HepG2 (cell line): ENCODE measurements around the gene CTDP1. TPM values are rescaled to one million over a fixed set of nuclear protein-coding genes. Genes with fewer than 3 reads are reported as not detected.

Experiments
- ATAC-seq: fragments of 200-7000 bp; cut with Tn5 transposase; 3 replicates; pipeline ENCODE4 v1.9.1; 2020; ENCODE audit warnings: mild to moderate bottlenecking, moderate library complexity
- BruUV-seq: library from RNA; stranded (reverse); fragments of 400-500 nt; replicated peaks from 2 replicates; lab custom pipeline; 2021; lab: Mats Ljungman, UMichigan
- CTCF ChIA-PET: fragments of 300-600 bp; formaldehyde crosslinking; extraction: SDS; loops from one replicate; lab custom pipeline; 2021; ENCODE audit warnings: low total read pairs, inconsistent platforms, low intra/inter-chr PET ratio; lab: Yijun Ruan, JAX
- POLR2A ChIA-PET: fragments of 350-600 bp; sonication (Branson Sonifier 250); formaldehyde crosslinking; loops from one replicate; lab custom pipeline; 2020; ENCODE audit warnings: antibody characterized with exemption, inconsistent platforms; lab: Yijun Ruan, JAX
- DNase-seq: peaks from one replicate; pipeline ENCODE4 v3.0.0-alpha.2; 2015; ENCODE audit warnings: low spot score
- FAIRE-seq: peaks from 3 replicates; lab custom pipeline; 2011; peaks lifted over from hg19 to GRCh38; lab: Jason Lieb, UNC
- H2AFZ ChIP-seq: one replicate; pipeline ENCODE4 v1.6.1; 2011; ENCODE audit warnings: low read length, inconsistent platforms
- H3K27ac ChIP-seq: fragments of 300-600 bp; 3 replicates; pipeline ENCODE4 v1.8.0; 2011; ENCODE audit warnings: mixed run types, mild to moderate bottlenecking, mixed read lengths, low read length, inconsistent platforms; ENCODE audit not compliant: insufficient read depth; ENCODE audit errors: extremely low read length
- H3K27me3 ChIP-seq, 2 experiments: fragments of 200-600 bp in 1 of 2; 2 replicates in 1 of 2; 3 replicates in 1 of 2; pipeline versions ENCODE4 v1.6.0 to v1.8.0; 2011; ENCODE audit warnings: low read length in 2 of 2, mild to moderate bottlenecking in 2 of 2, moderate library complexity in 2 of 2, inconsistent platforms in 1 of 2; ENCODE audit not compliant: insufficient read depth in 2 of 2, control insufficient read depth in 1 of 2
- H3K36me3 ChIP-seq, 2 experiments: fragments of 200-600 bp in 1 of 2; replicated peaks in 1 of 2; 2 replicates in 1 of 2; 3 replicates in 1 of 2; pipeline versions ENCODE4 v1.5.1 to v1.8.0; 2011; ENCODE audit warnings: low read length in 2 of 2, inconsistent platforms in 1 of 2; ENCODE audit not compliant: insufficient read depth in 2 of 2, control insufficient read depth in 1 of 2
- H3K4me1 ChIP-seq: 2 replicates; pipeline ENCODE4 v1.5.1; 2012; ENCODE audit warnings: low read length, inconsistent platforms; ENCODE audit not compliant: insufficient read depth
- H3K4me2 ChIP-seq: 2 replicates; pipeline ENCODE4 v1.6.0; 2011; ENCODE audit warnings: low read depth, low read length, inconsistent platforms
- H3K4me3 ChIP-seq, 3 experiments: fragments of 200-600 bp in 1 of 3; sonication (generic), shearing (Covaris generic) in 1 of 3; replicated peaks in 1 of 3; 2 replicates each; pipeline ENCODE4 v1.5.1; 2011 to 2016; ENCODE audit warnings: low read length in 3 of 3, inconsistent platforms in 2 of 3, low read depth in 2 of 3, mild to moderate bottlenecking in 2 of 3, control low read depth in 1 of 3, mixed read lengths in 1 of 3; ENCODE audit not compliant: insufficient read depth in 1 of 3
- H3K79me2 ChIP-seq: one replicate; pipeline ENCODE4 v1.6.1; 2011; ENCODE audit warnings: low read length, inconsistent platforms; ENCODE audit not compliant: insufficient read depth
- H3K9ac ChIP-seq: 2 replicates; pipeline ENCODE4 v1.6.0; 2011; ENCODE audit warnings: mild to moderate bottlenecking, low read depth, low read length, inconsistent platforms; ENCODE audit not compliant: insufficient read depth
- H3K9me3 ChIP-seq: 2 replicates; pipeline ENCODE4 v1.5.1; 2012; ENCODE audit warnings: mild to moderate bottlenecking, low read length
- H4K20me1 ChIP-seq: 2 replicates; pipeline ENCODE4 v1.6.0; 2011; ENCODE audit warnings: inconsistent platforms, mild to moderate bottlenecking, low read length, moderate library complexity; ENCODE audit not compliant: insufficient read depth
- AKAP8 ChIP-seq: sonication (generic); formaldehyde crosslinking; IDR thresholded peaks from 2 replicates; pipeline ENCODE4 v1.5.1; 2020; ENCODE audit warnings: mild to moderate bottlenecking, missing genetic modification reagents
- BORCS8-MEF2B ChIP-seq: sonication (generic); formaldehyde crosslinking; IDR thresholded peaks from 2 replicates; pipeline ENCODE4 v1.8.0; 2022; ENCODE audit warnings: mild to moderate bottlenecking, missing genetic modification reagents
- ELF1 ChIP-seq: sonication (generic); formaldehyde crosslinking; IDR thresholded peaks from 2 replicates; pipeline ENCODE4 v1.4.0; 2020; ENCODE audit warnings: missing genetic modification reagents
- HNRNPH1 ChIP-seq: fragments of 200-400 bp; formaldehyde crosslinking; optimal IDR thresholded peaks from 2 replicates; pipeline ENCODE3; 2017; ENCODE audit warnings: mild to moderate bottlenecking, low read depth, low read length
- IKZF1 ChIP-seq: fragments of 450-650 bp; IDR thresholded peaks from 2 replicates; pipeline ENCODE4 v1.7.1; 2016
- PATZ1 ChIP-seq: sonication (generic); formaldehyde crosslinking; IDR thresholded peaks from 2 replicates; pipeline ENCODE4 v1.4.0; 2020; ENCODE audit warnings: missing genetic modification reagents
- SATB2 ChIP-seq: sonication (generic); formaldehyde crosslinking; IDR thresholded peaks from 2 replicates; pipeline ENCODE4 v1.5.0; 2020; ENCODE audit warnings: missing genetic modification reagents
- TMF1 ChIP-seq: sonication (generic); formaldehyde crosslinking; IDR thresholded peaks from 2 replicates; pipeline ENCODE4 v1.8.1; 2022; ENCODE audit warnings: low read depth, missing genetic modification reagents
- ZIK1 ChIP-seq: sonication (generic); formaldehyde crosslinking; IDR thresholded peaks from 2 replicates; pipeline ENCODE4 v1.5.0; 2020; ENCODE audit warnings: mild to moderate bottlenecking, low read depth, missing genetic modification reagents, borderline replicate concordance
- ZNF382 ChIP-seq: sonication (generic); formaldehyde crosslinking; IDR thresholded peaks from 2 replicates; pipeline ENCODE4 v1.5.0; 2020; ENCODE audit warnings: missing genetic modification reagents, mild to moderate bottlenecking, borderline replicate concordance
- ZNF549 ChIP-seq: sonication (generic); formaldehyde crosslinking; IDR thresholded peaks from 2 replicates; pipeline ENCODE4 v1.5.0; 2020; ENCODE audit warnings: missing genetic modification reagents
- ZNF749 ChIP-seq: sonication (generic); formaldehyde crosslinking; IDR thresholded peaks from 2 replicates; pipeline ENCODE4 v1.8.0; 2022; ENCODE audit warnings: mild to moderate bottlenecking, missing genetic modification reagents, moderate library complexity, borderline replicate concordance
- WGBS: methylation state at CpG from one replicate; pipeline ENCODE4 v1.1.6; 2017; ENCODE audit warnings: low lambda C conversion rate; 5-methylcytosine and 5-hydroxymethylcytosine counted together
- in situ Hi-C: cut with HindIII; loops from 2 replicates; pipeline ENCODE4 v1.10.0; 2017; ENCODE audit warnings: low pct_unique_long_range_greater_than_20kb; ENCODE audit not compliant: extremely low pct_ligation_motif_present
- intact Hi-C: fragments of 100-400 bp; cut with micrococcal nuclease; formaldehyde crosslinking; loops from one replicate; pipeline ENCODE4 v1.10.0; 2022; ENCODE audit not compliant: unreplicated experiment
- polyA plus RNA-seq, 8 experiments: library from polyadenylated mRNA; depleted of rRNA in 3 of 8; stranded (reverse) in 7 of 8; unstranded in 1 of 8; fragments of >200 nt; fragmentation: Illumina TruSeq in 4 of 8; extraction: Trizol in 4 of 8; gene quantifications; 2 replicates each; pipeline versions ENCODE4 v1.2.1 to v1.2.3, GENCODE V29; 2011 to 2016; ENCODE audit warnings: low read depth in 4 of 8, missing spikeins in 1 of 8, mixed read lengths in 1 of 8; ENCODE audit not compliant: insufficient read depth in 1 of 8
- total RNA-seq, 5 experiments: library from RNA; depleted of rRNA; stranded (reverse); fragments of >200 nt; fragmentation: Illumina TruSeq; extraction: Trizol; gene quantifications; 2 replicates each; pipeline ENCODE4 v1.2.3, GENCODE V29; 2016; ENCODE audit warnings: low read depth in 1 of 5

The CTDP1 gene
- total and polyA plus RNA-seq, 2 of the 13 experiments (the other 11 are each of a cell fraction or from before 2014, with no cell fraction given), result 6.9 to 11.0 TPM

DNA sequence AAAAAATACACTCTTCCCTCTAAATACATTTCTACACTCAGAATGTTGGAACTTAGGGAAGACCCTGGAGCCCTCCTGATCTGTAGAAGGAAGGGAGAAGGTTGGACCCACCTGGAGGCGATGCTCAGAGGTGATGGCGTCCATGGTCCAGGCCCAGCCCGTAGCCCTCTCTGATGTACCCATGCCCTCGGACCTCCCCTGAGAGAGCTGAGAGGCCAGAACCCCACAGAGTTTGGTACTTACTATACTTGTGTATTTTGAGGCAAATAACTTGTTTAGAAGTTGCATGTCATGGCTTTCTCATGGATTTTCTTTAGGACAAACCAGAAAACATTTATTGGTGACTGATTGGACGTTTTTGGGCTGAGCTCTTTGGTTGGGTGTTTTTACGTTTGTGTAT, 10.5 kb downstream of the CTDP1 start:
- ChIA-PET POLR2A (no interaction called here), CTCF (no interaction called here)
- DNase-seq (no peak), FAIRE-seq (no peak), ATAC-seq (no peak)
- Histone ChIP-seq H3K79me2 (peaks cover 46% of the 10 kb centered on the region), H3K27me3 (no peaks in the 10 kb centered on the region), H3K9me3 (no peaks in the 10 kb centered on the region), H3K36me3 (no peaks in the 10 kb centered on the region), H3K4me2 (no peak overlapping the region), H2AFZ (no peak overlapping the region), H4K20me1 (peaks cover 7% of the 10 kb centered on the region; the same call in 1 of the 2 replicates), H3K27ac (no peak overlapping the region), H3K4me1 (no peaks in the 10 kb centered on the region), H3K4me3 (no peak overlapping the region), H3K9ac (no peak overlapping the region)
- intact Hi-C loops (no loop called here), in situ Hi-C loops (no loop called here)
- no peak for TF ChIP-seq SATB2 (CRISPR knock-in tag)
- no peak for TF ChIP-seq HNRNPH1
- TF ChIP-seq ELF1 (CRISPR knock-in tag), result no peak
- no peak for TF ChIP-seq AKAP8
- TF ChIP-seq IKZF1, result no peak
- no peak for TF ChIP-seq ZNF749
- TF ChIP-seq ZNF549 (CRISPR knock-in tag), result no peak
- TF ChIP-seq TMF1 (CRISPR knock-in tag), result no peak
- no peak for TF ChIP-seq ZNF382
- no peak for TF ChIP-seq BORCS8-MEF2B (CRISPR knock-in tag)
- TF ChIP-seq PATZ1 (CRISPR knock-in tag), result no peak
- no peak for TF ChIP-seq ZIK1 (CRISPR knock-in tag)
- no TSS peak for BruUV-seq
- 81% methylated on average over 6 of the region's 6 CpGs for WGBS
